C4-2B (cell line): ENCODE measurements around the gene JHY.

Source experiments
- H3K27ac ChIP-seq: fragments of 450-650 bp; 2 replicates; pipeline ENCODE4 v1.5.1; 2017
- ZFX ChIP-seq: fragments of 450-650 bp; IDR thresholded peaks from 2 replicates; pipeline ENCODE4 v1.6.1; 2017
- TF ChIP-seq, protein P1 (sequence below): fragments of 450-650 bp; conservative IDR thresholded peaks from 2 replicates; pipeline ENCODE4 v1.5.1; 2017; ENCODE audit warnings: mild to moderate bottlenecking

JHY gene

DNA sequence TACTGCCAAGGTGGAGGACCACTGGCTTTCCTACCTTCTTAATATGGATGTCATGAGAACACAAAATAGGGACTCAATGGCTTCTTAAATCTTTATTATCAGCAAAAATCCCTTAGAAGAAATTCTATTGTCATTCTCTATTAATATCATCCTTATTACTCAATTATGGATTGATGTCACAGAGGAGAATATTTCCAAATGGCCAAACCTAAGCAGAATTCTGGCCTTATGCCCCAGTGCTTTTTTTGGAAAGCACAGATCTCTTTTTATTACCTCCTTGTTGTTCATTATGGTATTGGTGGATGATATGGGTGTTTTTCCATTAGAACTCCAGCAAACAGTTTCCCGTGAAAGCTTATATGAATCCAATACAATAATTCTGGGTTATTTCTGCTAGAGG lies 34.4 kb upstream of the JHY start:
- no peak for TF ChIP-seq ZFX
- TF ChIP-seq, protein P1, sequence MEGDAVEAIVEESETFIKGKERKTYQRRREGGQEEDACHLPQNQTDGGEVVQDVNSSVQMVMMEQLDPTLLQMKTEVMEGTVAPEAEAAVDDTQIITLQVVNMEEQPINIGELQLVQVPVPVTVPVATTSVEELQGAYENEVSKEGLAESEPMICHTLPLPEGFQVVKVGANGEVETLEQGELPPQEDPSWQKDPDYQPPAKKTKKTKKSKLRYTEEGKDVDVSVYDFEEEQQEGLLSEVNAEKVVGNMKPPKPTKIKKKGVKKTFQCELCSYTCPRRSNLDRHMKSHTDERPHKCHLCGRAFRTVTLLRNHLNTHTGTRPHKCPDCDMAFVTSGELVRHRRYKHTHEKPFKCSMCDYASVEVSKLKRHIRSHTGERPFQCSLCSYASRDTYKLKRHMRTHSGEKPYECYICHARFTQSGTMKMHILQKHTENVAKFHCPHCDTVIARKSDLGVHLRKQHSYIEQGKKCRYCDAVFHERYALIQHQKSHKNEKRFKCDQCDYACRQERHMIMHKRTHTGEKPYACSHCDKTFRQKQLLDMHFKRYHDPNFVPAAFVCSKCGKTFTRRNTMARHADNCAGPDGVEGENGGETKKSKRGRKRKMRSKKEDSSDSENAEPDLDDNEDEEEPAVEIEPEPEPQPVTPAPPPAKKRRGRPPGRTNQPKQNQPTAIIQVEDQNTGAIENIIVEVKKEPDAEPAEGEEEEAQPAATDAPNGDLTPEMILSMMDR, result no peak
- no peak overlapping the region for H3K27ac ChIP-seq

DNA sequence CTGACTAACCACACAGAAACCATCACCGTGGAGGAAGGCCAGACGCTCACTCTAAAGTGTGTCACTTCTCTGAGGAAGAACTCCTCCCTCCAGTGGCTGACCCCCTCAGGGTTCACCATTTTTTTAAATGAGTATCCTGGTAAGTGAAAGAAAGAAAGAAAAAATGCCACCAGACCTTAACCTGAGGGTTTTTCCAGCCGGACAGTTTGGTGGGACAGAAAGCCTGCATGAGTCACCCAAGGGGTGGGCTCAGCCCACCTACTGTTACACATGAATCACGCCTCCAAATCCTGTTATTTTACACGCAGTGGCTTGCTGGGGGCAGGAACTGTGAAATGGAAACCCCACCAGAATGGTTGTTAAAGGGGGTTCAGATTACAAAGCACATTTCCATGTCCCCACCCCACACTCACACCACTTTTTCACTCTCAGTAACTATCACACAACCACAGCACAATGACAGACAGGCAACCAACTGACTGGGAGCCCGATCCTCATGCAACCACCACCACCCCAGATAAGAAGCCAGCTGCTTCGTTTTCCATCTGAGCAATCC lies 32.4 kb upstream of the JHY start:
- H3K27ac ChIP-seq, result no peak overlapping the region
- TF ChIP-seq, protein P1, result no peak
- no peak for TF ChIP-seq ZFX

DNA sequence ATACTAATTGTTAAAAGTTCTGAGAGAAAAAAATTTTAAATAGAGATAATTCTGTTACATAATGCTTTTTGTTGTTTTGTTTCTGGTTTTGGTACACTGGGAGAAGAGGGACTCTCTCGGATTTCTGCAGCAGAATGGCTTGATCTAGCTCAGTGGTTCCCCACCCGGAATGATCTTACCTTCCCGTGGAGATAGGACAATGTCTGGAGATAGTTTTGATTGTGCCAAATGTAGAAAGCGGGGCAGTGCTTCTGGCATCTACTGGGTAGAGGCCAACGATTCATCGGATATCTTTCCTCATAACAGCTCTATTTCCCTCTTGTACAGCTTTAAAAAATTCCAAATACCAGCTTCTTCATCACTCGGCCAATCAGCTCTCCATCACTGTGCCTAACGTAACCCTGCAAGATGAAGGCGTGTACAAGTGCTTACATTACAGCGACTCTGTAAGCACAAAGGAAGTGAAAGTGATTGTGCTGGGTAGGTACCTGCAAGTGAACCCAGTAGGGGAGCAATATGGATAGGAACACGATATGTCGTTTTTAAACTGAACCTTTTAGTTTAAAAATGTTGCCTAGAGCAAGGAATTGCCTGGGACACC lies 31.1 kb upstream of the JHY start:
- H3K27ac ChIP-seq, result no peak overlapping the region
- TF ChIP-seq ZFX, result no peak
- TF ChIP-seq, protein P1, result no peak

DNA sequence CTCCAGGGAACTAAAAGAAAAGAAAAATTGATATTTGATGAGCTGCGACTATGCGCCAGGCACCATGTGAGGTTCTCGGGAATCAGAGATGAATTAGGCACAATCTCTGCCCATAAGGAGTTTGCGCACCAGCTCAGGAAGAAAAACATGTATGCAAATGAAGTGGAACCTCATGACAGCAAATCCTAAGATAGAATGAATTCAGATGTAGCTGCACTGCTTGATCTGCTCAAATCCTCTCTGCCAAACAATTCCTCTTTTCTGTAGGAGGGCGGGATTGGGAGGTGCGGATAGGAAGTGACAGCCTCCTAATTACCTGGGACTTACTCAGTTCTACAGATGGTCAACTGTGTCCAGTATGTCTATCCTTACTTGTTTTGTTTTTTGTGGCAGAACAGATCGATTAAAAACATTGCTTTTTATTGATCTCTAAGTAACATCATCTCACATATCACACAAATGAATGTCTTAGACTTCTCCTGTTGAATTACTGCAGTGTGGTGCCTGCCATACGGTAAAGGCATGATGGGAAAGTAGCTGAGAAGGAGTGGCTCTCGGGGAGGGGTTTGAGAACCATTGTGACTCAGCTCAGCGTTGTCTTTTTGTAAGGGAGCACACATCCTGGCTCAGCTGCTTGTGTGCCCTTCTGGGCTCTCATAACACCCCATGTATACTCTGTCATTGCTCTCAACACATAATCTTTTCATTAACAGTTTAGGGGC lies 30.3 kb upstream of the JHY start:
- no peak overlapping the region for H3K27ac ChIP-seq
- no peak for TF ChIP-seq ZFX

DNA sequence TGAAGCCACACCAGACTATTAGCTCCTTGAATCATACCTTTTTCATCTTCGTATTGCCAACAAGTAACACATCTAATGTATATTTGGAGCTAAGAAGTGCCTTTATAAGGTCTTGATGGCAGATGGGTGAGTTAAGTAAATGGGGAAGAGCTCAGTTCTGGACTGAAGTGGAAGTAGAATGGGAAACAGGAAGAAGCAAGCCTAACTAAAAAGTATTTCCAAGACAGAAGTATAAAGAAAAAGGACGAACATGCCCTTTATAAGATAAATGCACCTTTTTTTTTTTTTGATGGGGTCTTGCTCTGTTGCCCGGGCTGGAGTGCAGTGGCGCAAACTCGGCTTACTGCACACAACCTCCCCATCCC lies 29.8 kb upstream of the JHY start:
- TF ChIP-seq ZFX, result no peak
- TF ChIP-seq, protein P1, result no peak
- no peak overlapping the region for H3K27ac ChIP-seq

DNA sequence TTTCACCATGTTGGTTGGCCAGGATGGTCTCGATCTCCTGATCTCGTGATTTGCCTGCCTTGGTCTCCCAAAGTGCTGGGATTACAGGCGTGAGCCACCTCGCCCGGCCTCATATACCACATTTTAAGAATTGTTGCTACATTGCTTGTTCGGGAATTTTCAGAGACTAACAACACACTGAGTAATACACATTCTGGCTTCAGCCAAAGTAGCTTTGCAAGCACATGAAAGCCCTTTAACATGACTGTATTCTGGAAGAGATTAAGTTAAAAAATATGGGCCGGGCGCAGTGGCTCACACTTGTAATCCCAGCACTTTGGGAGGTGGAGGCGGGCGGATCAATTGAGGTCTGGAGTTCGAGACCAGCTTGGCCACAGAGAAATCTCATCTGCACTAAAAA lies 29.3 kb upstream of the JHY start:
- TF ChIP-seq ZFX, result no peak
- TF ChIP-seq, protein P1, result no peak
- H3K27ac ChIP-seq, result no peak overlapping the region

DNA sequence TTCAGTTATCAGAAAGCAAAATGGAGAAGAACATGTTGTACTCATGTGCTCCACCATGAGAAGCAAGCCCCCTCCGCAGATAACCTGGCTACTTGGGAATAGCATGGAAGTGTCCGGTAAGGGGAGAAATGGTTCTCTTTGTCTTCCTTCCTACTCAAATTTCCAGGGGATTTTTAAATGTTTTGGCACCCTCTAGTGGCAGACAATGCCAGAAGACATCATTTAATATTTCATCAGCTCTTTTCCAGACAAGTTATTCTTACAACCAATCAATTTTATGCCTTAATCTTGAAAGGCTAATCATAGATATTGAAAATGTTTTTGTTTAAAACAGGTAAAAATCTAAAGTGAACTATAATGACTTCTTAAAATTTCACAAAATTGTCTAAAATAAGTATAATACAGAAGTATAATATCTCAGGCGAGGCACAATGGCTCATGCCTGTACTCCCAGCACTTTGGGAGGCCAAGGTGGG lies 28.6 kb upstream of the JHY start:
- TF ChIP-seq, protein P1, result peak; percentile 85
- no peak for TF ChIP-seq ZFX
- no peak overlapping the region for H3K27ac ChIP-seq
